NCI-H1694 (cell line): ENCODE measurements around the gene GK.
"Not testable (repeated sequence)": the region's sequence is repeated elsewhere in the genome, so short reads cannot be mapped to it uniquely, and the experiment has no call there.

Experiments
- DNase-seq: peaks from one replicate; lab custom pipeline; 2025; lab: John Stamatoyannopoulos, UW

Gene GK

DNA sequence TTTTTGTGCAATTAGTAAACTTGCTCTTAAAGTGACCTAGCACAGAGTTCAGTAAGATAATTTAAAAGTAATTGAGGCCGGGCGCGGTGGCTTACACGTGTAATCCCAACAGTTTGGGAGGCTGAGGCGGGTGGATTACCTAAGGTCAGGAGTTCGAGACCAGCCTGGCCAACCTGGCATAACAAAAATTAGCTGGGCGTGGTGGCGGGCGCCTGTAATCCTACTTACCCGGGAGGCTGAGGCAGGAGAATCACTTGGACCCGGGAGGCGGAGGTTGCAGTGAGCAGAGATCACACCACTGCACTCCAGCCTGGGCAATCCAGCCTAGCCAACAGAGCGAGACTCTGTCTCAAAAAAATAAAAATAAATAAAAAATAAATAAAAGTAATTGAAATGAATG, 1.2 kb downstream of the GK start:
- not testable (repeated sequence) for DNase-seq

DNA sequence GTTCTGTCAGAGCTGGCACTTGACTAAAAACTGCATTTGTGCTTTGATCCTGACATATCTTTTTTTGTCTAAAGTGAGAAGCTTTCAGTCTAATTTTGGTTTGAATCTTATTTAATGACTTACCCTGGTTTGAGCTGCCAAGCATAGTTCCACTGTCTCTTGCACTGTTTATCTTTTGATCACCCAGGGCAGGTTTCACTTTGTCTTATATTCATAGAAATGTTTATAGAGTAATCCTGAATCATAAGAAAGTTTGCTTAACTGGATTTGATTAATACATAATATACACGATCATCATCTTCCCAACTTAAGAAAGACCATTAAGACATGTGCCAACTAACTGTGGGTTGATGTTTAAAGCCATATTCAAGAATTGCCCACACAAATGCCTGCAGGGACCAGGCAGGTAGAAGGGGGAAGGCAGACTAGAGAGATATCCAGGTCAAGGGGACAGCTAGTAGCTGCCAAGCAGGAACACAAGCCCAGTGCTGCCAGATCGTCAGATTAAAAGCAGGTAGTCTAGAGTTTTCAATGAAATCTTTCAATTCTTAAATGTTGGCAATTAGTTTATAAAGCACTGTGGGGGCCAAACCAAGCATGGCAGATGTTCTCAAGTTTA, 1.9 kb downstream of the GK start:
- DNase-seq: no peak

DNA sequence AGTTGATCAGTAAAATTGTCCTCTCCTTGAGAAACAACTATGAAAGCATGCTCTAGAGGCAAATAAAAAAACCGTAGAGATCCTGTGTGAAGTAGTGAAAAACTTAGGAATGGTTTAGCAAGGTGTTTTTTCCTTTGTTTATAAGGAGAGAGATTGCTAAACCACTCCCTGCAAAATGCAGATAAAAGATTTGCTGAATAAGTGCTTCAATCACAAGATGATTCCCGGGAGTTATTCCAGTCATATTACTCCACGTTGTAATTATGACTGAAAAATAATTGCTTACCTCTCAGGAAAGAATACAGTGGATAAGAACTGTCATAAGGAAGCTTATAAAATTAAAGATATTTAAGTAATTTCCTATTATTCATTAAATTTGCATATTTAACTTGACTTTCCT, 2.8 kb downstream of the GK start:
- DNase-seq: no peak

DNA sequence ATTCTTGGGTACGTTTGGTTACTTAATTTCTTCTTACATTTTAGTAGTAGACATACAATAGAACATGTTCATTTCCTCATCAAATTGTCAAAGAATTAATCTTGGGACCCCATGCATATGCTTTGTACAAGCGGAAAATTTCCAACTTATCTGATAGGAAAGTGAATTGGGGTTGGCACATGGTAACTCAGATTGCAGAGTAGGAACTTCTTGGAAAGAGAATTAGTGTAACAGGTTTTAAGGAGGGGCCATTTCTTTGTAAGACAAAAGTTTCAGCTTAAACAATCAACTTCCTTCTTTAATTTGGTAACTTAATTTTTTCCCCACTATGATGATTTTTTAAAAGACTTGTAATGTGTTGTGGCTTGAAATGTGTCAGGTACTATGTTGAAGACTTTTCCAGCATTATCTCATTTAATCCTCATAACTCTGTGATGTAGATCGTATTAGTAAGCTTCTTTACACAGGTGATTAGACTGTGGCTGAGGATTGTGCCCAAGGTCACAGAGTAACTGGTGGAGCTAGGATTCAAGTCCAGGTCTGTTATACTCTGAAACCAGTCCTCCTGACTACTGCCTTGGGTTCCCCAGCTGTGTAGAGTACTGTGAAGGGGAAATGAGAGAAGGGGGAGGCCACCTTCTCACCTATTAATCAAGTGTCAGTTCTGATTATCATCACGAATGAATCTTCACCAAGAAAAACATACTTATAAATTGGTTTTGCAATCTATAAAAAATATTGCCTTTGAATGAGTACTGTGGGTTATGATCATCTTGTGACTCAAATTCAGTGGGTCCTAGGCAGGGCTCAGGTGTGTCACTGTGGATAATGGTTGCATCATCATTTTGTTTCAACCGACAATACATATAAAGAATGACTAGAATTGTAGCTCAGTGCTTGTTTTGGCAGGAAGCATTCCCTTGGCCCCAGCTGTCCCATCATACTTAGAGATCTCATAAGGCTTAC, 4.3 kb downstream of the GK start:
- DNase-seq: no peak

DNA sequence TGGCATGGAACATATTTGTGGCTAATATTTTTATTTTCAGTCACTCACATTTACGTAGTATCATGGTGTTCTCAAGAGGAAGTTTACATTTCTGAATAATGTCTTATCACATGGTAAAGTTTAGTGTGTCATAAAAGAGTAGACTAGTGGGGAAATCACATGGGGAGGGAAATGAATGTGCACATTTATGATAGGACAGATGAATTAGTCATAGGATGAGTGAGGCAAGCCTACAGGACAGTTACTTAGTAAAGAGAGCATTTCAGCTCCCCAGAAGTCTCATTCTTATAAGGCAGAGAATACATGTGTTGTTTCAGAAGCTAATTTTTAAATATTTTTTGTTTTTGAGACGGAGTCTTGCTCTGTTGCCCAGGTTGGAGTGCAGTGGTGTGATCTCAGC, 6.2 kb downstream of the GK start:
- DNase-seq: no peak

DNA sequence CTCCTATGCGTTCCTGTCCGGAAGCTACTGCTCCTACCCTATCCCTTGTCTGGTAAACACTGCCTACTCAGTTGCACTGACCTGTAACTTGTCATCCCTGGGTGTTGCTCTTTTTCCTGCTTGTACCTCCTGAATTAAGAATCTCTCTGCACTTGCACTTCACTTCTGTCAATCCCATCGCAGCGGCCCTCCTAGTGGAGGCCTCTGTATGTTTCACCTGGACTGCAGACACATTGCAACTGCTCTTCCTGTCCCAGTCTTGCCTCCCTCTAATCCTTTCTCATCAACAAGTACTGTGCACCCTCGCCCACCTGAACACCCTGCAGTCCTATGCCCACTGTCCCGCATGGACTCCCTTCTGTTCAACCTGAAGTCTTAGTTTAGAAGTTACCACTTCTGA, 8.0 kb downstream of the GK start:
- no peak for DNase-seq

DNA sequence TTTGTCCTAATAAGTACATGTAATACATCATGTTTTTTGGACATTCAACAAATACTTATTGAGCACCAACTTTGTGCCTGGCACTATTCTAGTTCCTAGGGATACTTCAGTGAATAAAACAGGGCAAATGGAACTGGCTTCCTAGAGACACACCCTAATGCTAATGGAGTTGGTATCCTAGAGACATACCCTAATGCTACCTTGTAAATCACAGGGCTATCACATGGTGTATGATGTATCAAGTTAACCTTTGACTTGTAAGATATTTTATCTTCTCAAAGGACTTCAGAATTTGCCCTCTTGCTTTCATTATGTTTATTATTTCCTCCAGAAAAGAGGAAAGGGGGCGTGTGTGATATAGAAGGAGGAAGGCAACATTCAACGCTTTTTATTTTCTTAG, 10.1 kb downstream of the GK start:
- no peak for DNase-seq

DNA sequence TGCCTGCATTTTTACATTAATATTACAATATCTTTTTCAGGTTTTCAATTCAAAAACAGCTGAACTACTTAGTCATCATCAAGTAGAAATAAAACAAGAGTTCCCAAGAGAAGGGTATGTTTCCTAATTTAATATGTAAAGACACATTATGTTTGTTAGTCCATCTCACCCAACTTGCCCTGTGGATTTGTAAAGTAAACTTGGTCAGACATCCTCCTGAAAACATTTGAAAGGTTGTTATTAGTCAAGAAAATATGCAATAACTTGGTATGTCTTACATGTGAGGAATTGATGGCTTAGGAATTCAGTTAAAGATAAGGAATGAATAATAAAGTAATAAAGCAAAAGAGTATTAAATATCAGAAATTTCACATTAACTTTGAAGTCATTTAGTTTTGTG, 12.2 kb downstream of the GK start:
- DNase-seq: no peak

DNA sequence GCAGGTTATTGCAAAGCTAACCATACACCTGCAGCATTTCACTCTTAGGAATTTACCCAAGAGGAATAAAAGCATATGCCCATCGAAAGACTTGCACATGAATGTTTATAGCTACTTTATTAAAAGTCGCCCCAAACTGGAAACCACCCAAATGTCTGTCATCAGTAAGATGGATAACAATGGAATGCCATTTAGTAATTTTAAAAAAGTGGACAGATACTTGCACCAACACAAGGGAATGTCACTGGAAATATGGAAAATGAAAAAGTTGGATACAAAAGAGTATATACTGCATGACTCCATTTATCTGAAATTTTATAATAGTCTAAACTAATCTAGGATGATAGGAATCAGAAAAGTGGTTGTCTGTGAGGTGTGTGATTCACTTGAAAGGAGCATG, 12.9 kb downstream of the GK start:
- no peak for DNase-seq

DNA sequence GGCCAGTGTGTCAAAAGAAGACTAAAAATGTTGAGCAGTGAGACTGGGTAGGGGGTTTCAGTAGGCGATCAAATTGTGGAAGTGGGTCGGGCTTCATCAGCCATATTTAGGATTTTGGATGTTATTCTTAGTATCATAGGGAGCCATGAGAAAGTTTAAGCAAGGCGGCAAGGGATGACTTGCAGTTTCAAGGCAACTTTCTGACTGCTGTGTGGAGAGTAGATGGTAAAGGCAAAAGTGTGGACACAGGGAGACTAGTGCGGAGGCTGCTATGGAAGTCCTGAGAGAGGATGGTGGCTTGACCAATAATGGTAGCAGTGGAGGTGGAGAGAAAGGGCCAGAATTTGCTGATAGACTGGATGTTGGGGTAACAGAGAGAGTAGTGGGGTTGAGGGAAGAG, 15.4 kb downstream of the GK start:
- DNase-seq: no peak

DNA sequence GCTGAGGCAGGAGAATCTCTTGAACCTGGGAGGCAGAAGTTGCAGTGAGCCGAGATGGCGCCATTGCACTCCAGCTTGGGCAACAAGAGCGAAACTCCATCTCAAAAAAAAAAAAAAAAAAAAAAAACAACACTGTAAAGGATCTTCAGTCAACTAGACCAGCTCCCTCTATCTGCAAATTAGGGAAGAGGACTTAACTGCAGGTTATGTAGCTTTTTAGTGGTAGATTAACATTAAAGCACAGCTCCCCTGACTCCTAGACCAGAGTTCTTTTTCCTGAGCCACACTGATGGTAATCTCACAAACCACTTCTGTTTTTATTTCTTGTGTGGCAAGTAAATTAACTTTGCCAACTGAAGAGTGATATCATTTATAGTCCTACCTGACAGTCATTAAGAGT, 18.0 kb downstream of the GK start:
- not testable (repeated sequence) for DNase-seq

DNA sequence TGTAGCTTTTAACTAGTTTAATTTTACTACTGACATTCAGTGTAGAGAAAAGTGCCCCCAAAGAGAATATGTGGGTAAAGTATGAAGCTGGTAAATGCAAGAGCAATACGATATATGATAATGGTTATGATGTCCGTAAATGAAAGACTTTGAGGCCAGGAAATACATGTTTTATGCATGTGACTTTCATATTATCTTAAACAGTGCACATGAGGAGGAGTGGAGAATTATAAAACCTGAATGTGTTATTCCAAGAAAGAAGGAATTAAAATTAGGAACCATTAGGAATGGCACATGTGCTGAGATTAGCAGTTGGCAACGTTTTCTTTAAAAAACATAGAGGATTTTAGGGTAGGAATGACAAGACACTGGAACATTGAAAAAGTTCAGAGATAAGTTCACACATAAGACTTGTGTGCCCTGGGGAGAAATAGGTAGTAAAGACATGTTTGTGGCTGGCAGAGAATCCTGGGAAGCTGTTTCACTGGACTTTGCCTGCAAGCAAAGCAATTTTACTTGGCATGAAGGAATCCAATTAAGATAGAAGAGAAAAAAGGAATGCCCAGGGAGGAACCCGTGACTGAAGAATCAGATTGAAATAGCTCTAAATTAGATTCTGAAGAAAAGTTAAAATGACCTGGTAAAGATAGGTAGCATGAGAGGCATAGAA, 20.0 kb downstream of the GK start:
- DNase-seq: no peak

DNA sequence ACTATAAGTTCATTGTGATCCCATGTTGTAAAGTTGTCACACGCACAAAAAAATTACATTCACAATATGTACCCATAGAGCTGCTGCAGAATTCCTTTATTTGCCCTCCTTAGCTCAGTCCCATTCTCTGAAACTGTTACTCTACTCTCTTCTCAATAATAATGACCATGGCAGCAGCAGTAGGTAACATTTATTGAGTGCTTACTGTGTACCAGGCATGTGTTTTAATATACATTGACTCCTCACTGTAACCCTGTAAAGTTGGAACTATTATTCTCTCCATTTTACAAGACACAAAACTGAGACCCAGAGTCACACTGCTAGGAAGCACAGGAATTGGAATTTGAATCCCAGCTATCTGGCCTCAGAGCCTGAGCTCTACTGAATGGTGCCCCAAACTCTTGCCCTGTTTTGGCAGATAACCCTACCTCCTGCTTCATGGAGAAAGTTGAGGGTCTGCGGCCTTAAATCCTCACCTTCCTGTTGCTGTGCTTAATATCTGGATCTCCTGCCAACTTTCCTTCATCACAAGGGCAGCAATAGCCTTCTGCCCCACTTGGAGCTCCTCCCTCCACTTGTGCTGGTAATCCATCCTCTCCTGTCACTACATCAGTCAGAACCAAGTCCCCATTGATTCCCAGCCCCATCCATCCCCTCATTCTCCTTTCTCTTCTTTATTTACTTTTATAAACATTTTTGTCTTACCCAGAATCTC, 20.8 kb downstream of the GK start:
- no peak for DNase-seq

DNA sequence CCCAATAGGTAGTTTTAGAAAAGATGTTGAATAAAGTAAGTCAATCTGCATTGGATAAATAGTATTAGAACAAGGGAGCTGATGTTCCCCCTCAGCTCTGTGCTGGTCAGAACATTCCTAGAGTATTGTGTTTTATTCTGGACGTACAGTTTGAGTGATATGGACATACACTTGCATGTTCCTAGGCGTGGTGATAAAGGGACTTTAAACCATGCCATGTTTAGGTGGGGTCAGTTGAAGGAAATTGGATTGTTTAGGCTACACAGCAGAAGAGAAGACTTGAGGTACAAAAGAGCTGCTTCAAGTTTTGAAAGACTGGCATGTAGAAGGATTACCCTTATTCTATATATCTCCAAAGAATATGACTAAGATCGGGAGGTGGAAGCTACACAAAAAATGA, 21.6 kb downstream of the GK start:
- no peak for DNase-seq

DNA sequence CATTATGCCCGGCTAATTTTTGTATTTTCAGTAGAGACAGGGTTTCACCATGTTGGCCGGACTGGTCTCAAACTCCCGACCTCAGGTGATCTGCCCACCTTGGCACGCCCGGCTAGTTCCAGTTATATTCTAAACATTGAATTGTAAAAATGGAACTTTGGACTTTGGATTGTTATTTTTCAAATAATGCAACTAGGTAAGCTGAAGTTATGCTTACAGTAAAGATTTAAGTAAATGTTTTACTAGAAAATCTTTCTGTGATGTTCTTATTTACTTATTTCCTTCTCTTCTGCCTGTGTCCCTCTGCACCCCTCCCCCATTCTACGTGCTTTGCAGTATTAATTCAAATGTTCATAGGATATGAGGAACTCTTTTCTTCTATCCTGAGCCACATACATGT, 26.1 kb downstream of the GK start:
- DNase-seq: no peak

DNA sequence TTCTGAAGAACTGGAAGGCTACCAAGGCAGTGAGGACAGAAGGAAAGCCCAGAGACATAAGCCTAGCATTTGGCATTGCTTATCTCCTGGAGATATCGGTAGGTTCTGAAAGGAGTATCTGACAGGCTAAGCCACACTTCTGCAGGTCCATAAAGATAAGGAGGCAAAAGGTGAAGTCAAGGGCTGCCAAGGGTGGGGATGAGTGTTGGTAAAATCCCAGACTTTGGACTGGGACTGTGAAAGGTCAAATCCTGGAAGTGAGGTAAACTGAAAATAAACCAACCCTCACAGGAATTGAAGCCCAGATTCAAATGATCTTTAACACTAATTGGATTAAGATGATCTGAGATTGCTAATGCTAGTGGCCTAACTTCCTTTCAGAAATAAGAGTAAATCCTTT, 27.4 kb downstream of the GK start:
- DNase-seq: no peak

DNA sequence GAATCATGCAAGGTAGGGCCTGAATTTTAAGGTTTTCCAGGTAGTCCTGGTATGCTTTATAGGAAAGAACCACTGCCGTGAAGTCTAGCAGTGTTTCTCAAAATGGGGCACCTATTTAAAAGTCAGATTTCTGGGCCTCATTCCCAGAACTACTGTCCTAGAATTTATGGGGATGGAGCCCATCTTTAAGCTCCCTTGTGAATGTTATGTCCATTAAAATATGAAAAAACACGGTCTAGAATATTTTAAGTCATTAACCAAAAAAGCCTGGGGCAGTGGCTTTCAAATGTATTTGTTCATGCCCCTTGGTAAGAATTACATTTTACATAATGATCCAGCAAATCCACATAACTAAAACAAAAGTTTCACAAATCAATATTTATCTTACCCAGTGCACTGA, 35.4 kb downstream of the GK start:
- no peak for DNase-seq

DNA sequence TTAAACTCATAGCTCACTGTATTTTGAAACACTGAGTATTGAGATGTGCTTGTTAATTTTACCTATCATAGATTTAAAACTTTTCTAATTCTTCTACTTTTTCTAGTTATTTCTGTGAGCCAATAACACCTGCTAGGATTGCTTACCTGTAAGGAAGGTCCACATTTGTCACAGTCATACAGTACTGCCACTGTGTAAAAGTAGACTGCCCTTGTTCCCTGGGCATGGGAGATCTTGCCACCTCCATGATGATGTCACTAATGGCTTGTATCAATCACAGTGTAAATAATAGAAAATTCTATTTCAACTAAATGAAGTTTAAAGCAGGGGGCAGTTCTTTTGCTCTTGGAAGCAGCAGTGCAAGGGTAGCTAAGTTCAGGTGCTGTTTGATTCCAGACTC, 35.9 kb downstream of the GK start:
- no peak for DNase-seq

DNA sequence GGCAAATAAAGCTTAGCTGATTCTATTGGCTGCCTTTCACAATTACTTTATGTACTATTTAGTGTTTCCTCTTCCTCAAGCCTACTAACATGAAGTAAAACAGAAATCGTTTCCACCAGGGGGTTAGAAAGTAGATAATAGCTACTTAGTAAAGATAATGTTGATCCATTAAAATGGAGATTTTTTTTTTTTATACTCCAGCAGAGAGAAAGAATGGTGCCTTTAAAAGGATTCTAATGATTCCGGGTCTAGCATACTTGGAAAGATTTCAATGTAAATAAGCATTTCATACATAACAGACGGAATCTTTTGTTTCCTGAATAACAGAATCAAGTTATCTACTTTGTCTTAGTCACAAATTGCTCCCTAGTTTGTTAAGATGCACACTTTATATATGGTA, 37.1 kb downstream of the GK start:
- DNase-seq: no peak

DNA sequence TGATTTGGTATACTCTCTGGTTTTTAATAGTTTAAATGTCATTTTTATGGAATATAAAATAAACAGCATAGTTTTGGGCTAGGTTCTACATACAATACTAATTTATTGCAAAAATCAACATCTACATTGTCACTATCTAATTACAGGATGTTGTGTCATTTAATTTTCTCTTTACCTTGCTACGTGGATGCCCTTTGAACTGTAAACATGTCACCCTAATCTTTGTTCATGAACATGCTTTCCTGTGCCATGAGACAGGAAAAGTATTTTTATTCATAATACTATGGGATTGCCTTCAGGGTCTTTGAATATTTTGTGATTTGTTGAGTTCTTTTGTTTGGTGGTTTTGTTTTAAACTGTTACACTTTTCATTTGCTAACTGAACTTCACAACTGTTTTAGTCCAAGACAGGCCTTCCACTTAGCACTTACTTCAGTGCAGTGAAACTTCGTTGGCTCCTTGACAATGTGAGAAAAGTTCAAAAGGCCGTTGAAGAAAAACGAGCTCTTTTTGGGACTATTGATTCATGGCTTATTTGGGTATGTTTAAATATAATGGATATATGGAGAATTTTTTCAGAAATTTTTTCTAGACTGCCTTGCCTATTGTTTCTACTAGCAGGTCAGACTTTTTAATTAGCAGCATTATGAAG, 40.9 kb downstream of the GK start:
- DNase-seq: no peak

DNA sequence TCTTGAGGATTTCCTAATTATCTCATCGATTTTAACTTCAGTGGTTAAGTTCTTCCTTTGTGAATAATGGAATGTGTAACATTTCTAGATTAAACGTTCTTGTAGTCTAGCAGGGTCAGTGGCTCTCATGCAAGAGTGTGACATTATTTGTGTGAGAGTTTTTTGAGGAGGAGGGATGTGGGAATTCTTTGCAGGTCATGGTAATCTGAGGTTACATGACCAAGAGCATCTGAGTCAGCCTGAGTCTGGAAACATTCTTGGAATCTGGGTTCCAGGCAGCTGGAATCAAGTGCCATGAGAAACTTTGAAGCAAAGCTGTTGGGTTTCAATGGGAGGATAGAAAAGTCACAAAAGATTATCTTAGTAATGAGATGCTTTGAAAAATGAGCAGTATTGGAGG, 49.5 kb downstream of the GK start:
- no peak for DNase-seq

DNA sequence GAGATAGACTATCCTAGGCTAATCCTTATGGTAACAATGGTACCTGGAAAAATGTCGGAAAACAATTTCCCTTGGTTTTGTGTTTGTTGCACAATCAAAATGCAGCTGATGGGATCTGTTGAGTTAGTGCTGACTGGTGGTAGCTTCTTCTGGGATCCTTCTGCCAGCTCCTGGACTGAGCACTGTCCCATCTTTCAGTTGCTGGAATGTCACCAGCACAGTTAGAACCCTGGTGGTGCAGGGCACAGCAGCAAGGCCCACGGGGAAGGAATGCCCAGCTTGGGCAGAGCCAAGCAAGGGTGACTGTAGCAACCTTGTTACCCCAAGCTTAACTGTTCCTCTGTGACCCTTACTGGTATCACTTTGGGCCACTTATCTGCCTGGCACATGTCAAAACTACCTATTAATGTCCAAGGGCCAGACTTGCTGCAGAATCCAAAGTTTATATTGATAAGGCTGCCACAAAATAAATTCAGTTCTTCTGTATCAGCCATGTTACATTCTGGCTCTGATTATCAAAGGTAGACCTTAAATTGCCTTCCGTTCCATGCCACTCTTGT, 53.1 kb downstream of the GK start:
- no peak for DNase-seq
